Activated T-helper 17 cell treated with anti-CD3 and anti-CD28 coated beads, Interleukin-2, amount 50 U/mL, for 72 hours (primary cell): Measurements from ENCODE around the gene ARHGEF38. TPM values are rescaled to one million over a fixed set of nuclear protein-coding genes. Genes with fewer than 3 reads are reported as not detected.
"Not testable (repeated sequence)": the region's sequence is repeated elsewhere in the genome, so short reads cannot be mapped to it uniquely, and the experiment has no call there.

Source experiments
- ATAC-seq: fragments of 150-1000 bp; cut with Tn5 transposase; replicated peaks from 2 replicates; pipeline ENCODE4 v1.10.0; 2021; ENCODE audit warnings: mild to moderate bottlenecking, moderate library complexity
- H3K27ac Mint-ChIP-seq: one replicate; pipeline ENCODE4 v1.8.0; 2022; ENCODE audit warnings: mixed read lengths
- H3K27me3 Mint-ChIP-seq: one replicate; pipeline ENCODE4 v1.8.0; 2022; ENCODE audit warnings: mixed read lengths
- H3K36me3 Mint-ChIP-seq: one replicate; pipeline ENCODE4 v1.8.0; 2022; ENCODE audit warnings: low read depth, mild to moderate bottlenecking, mixed read lengths
- H3K4me1 Mint-ChIP-seq: one replicate; pipeline ENCODE4 v1.8.0; 2022; ENCODE audit warnings: mixed read lengths
- H3K4me3 Mint-ChIP-seq: one replicate; pipeline ENCODE4 v1.8.0; 2022; ENCODE audit warnings: mild to moderate bottlenecking, mixed read lengths
- H3K9me3 Mint-ChIP-seq: one replicate; pipeline ENCODE4 v1.8.0; 2022; ENCODE audit warnings: mixed read lengths
- total RNA-seq, 2 donors: library from RNA; stranded (reverse); gene quantifications; one replicate each; pipeline ENCODE4 v1.2.3, GENCODE V29; 2022

Gene ARHGEF38
- total RNA-seq, 2 donors from 2014 or later, result not detected

DNA sequence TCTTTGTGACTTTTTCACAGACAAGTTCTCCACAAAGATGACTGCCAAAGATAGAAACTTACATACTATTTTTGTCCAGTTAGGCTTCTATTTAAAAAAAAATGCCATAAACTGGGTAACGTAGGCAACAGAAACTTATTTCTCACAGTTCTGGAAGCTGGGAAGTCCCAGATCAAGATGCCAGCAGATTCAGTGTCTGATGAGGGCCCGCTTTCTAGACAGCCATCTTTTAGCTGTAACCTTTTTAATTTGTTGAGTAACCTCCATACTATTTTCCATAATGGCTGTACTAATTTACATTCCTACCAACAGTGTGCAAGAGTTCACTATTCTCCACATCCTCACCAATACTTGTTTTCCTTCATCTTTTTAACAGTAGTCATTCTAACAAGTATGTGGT is 55.5 kb downstream of the ARHGEF38 start:
- Mint-ChIP-seq H3K4me1 (no peaks in the 10 kb centered on the region), H3K9me3 (no peaks in the 10 kb centered on the region), H3K27ac (no peak overlapping the region), H3K27me3 (peaks cover 6% of the 10 kb centered on the region), H3K36me3 (no peaks in the 10 kb centered on the region), H3K4me3 (no peak overlapping the region)
- ATAC-seq, result no peak

DNA sequence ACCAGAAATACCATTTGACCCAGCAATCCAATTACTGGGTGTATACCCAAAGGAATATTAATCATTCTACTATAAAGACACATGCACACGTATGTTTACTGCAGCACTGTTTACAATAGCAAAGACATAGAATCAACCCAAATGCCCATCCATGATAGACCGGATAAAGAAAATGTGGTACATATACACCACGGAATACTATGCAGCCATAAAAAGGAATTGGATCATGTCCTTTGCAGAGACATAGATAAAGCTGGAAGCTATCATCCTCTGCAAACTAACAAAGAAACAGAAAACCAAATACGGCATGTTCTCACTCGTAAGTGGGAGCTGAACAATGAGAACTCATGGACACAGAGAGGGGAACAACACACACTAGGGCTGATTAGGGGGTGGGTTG is 57.4 kb downstream of the ARHGEF38 start:
- H3K4me3 Mint-ChIP-seq, H3K27me3 Mint-ChIP-seq, ATAC-seq, H3K4me1 Mint-ChIP-seq, H3K9me3 Mint-ChIP-seq, H3K36me3 Mint-ChIP-seq, H3K27ac Mint-ChIP-seq: not testable (repeated sequence)

DNA sequence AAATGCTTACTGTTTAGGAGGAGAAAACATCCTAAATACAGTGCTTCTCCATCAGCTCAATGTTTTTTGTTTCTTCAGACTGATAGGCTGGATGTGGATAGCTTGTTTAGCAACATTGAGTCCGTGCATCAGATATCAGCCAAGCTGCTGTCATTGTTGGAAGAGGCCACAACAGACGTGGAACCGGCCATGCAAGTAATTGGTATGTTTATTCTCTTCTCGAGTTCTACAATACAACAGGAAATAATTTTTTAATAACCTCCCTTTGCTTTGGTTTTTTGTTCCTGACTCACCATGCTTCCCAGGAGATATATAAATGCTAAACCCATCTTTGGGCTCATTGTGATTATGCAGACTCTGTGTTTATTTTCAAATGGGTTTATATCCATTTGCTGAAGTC is 60.9 kb downstream of the ARHGEF38 start:
- Mint-ChIP-seq H3K4me3 (no peak overlapping the region), H3K27ac (no peak overlapping the region)

DNA sequence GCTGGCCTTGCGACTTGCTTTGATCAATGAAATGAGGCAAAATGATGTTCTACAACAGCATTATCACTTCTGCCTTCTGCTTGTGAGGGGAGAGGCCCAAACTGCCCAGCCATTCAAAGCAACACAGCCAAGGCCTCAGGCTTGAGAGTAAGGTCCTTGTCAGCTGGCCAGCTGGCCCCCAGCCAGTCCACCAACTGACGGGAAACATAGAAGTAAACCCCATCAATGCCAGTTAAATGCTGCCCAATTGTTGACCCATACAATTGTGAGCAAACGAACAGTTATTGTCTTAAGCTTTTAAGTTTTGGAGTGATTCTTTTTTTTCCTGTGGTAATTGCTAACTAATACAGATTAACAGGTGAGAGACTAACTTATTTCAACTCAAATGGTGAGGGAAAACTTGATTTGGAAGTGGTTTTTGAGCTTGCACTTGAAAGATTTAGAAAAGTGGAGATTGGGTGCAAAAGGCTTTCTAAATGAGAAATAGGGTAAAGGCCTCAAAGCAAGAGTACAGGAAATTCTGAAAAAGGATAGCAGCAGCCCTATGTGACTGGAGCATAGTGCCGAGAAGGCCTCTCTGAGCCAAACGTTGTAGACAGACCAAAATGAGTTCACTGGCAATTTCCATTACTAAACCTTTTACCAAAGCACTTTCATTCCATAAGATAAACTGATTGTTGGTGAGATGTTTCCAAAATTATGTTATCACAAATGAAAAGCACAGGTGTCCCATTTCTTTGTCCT is 66.9 kb downstream of the ARHGEF38 start:
- H3K27ac Mint-ChIP-seq, result no peak overlapping the region
- H3K4me1 Mint-ChIP-seq, result no peaks in the 10 kb centered on the region
- H3K36me3 Mint-ChIP-seq, result no peaks in the 10 kb centered on the region
- H3K27me3 Mint-ChIP-seq, result peaks cover 7% of the 10 kb centered on the region
- no peak overlapping the region for H3K4me3 Mint-ChIP-seq
- no peak for ATAC-seq
- H3K9me3 Mint-ChIP-seq, result no peaks in the 10 kb centered on the region

More for the DNA sequence above, 60.9 kb downstream of the ARHGEF38 start:
- ATAC-seq, result no peak
- H3K4me1 Mint-ChIP-seq, result no peaks in the 10 kb centered on the region
- H3K27me3 Mint-ChIP-seq, result no peaks in the 10 kb centered on the region
- no peaks in the 10 kb centered on the region for H3K36me3 Mint-ChIP-seq
- no peaks in the 10 kb centered on the region for H3K9me3 Mint-ChIP-seq

DNA sequence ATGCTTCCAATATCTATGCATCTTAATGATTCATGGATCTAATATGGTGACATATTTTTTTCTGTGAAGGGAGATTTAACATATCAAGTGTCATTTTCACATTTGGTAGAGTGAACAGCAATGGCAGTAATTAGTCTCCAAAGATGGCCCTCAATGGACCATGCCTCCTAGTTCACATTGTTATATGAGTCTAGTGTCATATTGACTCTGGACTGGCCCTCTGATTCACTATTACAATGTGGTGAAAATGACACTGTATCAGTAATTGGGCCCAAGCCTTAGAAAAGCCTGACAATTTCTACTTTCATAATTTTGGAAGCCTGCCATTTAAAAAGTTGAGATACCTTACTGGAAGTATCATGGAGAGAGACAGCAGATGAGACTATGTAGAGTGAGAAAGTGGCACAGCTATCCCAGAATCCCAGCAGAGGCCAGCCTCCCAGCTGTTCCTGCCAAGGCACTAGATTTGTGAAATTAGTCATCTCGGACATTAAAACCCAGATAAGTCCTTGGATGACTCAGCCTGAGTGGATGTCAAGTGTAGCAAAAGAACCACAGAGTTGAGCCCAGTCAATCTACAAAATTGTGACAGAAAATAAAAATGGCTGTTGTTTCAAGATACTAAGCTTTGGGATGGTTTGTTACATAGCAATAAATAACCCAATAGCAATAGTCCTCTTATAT is 68.4 kb downstream of the ARHGEF38 start:
- no peak overlapping the region for H3K4me3 Mint-ChIP-seq

DNA sequence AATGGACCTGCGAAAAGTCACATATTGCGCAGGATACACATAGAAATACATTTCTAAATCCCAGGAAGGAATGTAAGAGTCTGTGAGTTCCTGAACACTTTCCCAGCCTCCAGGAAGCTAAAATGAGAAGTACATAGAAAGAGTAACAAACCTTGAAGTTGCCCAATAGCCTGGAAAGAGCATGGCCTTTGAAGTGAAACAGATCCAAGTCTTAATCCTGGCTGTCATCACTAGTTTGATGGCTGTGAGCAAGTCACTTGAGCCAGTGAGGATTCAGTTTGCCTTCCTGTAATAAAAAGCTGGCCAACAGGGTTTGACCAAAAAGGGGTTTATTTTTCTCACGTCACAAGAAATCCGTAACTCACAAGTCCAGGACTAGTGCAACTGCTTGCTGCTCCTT is 69.8 kb downstream of the ARHGEF38 start:
- ATAC-seq, result no peak
- H3K4me1 Mint-ChIP-seq, result no peaks in the 10 kb centered on the region
- no peak overlapping the region for H3K27ac Mint-ChIP-seq
- H3K9me3 Mint-ChIP-seq, result no peaks in the 10 kb centered on the region
- no peaks in the 10 kb centered on the region for H3K36me3 Mint-ChIP-seq
- peaks cover 15% of the 10 kb centered on the region for H3K27me3 Mint-ChIP-seq
- no peak overlapping the region for H3K4me3 Mint-ChIP-seq

More for the DNA sequence above, 68.4 kb downstream of the ARHGEF38 start:
- Mint-ChIP-seq H3K9me3 (no peaks in the 10 kb centered on the region), H3K27me3 (peaks cover 7% of the 10 kb centered on the region), H3K27ac (no peak overlapping the region), H3K36me3 (no peaks in the 10 kb centered on the region), H3K4me1 (no peaks in the 10 kb centered on the region)
- ATAC-seq, result no peak

DNA sequence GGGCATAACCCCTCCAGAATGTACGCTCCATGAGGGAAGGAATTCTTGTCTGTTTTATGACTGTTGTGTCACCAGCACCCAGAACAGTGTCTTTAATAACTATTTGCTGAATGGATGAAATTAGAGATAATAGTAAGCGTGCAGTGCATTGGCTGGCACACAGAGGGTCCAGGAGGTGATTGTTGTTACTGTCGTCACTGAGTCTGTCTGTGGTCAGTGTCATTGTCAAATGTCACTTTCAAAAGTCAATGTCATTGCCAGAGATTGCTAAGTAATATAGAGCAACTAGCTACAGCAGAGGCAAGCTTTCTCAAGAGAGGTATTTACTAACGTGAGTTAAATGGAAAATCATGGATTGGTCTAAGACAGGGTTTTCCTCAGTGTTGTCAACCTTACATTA is 70.7 kb downstream of the ARHGEF38 start:
- no peaks in the 10 kb centered on the region for H3K4me1 Mint-ChIP-seq
- no peaks in the 10 kb centered on the region for H3K36me3 Mint-ChIP-seq
- no peak overlapping the region for H3K27ac Mint-ChIP-seq
- H3K4me3 Mint-ChIP-seq, result no peak overlapping the region
- ATAC-seq, result no peak
- no peaks in the 10 kb centered on the region for H3K9me3 Mint-ChIP-seq
- peaks cover 15% of the 10 kb centered on the region for H3K27me3 Mint-ChIP-seq

DNA sequence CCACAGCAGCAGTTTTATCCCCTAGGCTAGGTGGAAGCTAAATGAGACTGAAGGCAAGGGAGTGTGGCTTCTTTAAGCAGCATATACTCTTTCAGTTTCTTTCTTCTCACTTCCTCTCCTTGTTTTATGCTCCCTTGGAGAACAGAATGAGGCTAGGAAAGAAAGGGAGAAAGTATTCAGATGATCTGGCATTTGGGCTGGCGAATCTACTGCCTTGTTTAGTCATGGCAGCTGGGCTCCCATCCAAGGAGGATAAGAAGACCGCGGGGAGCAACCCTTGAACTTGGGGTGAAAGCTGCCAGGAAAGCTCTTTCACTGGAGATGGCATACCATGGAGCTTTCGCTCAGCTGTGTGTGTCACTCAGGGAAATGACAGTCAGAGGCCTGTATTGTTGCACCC is 72.1 kb downstream of the ARHGEF38 start:
- ATAC-seq, result no peak
- H3K4me3 Mint-ChIP-seq, result no peak overlapping the region
- H3K27ac Mint-ChIP-seq, result no peak overlapping the region
- H3K9me3 Mint-ChIP-seq, result no peaks in the 10 kb centered on the region
- no peaks in the 10 kb centered on the region for H3K36me3 Mint-ChIP-seq
- H3K4me1 Mint-ChIP-seq, result no peaks in the 10 kb centered on the region
- H3K27me3 Mint-ChIP-seq, result peaks cover 20% of the 10 kb centered on the region

DNA sequence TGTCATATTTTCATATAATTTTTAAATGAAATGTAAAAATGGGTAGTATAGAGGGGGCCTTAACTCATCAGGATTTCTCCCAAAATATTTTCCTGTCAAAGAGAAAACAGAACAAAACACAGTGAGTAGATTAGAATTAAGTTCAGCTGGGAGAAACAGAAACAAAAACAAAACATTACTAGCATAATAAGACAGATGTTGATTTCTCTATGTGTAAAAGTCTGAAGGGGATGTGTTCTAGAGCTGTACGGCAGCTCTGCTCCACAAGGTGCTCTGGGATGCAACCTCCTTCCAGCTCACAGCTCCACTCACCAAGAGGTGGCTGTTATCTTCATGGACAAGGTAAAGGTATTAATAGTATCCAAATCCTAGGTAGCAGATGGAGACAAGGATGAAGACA is 72.8 kb downstream of the ARHGEF38 start:
- no peak for ATAC-seq
- Mint-ChIP-seq H3K4me3 (no peak overlapping the region), H3K9me3 (no peaks in the 10 kb centered on the region), H3K27me3 (peaks cover 20% of the 10 kb centered on the region), H3K4me1 (no peaks in the 10 kb centered on the region), H3K36me3 (no peaks in the 10 kb centered on the region), H3K27ac (no peak overlapping the region)

DNA sequence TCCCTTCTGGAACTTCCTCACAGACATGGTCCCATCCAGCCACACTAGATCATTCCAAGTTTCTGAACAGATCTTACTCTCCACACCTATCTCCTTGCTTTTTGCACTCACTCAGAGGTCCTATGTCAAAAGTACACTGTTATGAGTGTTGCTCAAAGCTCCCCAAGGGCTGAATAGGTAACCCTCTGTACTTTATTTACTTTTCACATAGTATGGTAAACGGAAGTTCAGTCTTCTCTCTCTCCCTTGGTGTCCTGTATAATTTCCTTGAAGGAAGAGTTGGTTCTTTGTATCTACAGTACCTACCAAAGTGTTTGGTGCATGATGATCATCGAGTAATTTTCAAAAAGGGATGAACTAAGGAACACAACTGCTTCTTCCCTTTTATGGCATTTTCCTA is 74.4 kb downstream of the ARHGEF38 start:
- Mint-ChIP-seq H3K27me3 (peaks cover 23% of the 10 kb centered on the region), H3K9me3 (no peaks in the 10 kb centered on the region), H3K4me1 (no peaks in the 10 kb centered on the region), H3K4me3 (no peak overlapping the region), H3K36me3 (no peaks in the 10 kb centered on the region), H3K27ac (no peak overlapping the region)
- no peak for ATAC-seq

DNA sequence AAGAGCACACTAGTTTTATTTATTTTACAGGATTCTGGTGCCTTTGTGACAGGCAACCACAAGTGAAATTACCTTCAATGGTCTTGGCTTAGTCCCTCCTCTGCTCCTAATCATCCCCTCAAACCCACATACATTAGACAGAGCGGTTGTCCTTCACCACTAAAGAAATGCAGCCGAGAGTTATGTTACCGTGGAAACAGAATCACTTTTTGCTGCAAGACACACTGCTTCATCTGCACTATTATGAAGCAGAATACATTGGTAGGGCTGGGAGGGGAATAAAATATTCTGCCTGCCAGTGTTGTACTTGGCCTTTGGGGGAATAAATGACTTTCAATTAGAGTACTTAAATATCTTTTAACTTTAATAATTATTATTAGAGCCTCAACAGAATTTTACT is 75.2 kb downstream of the ARHGEF38 start:
- ATAC-seq, result no peak
- no peaks in the 10 kb centered on the region for H3K9me3 Mint-ChIP-seq
- no peaks in the 10 kb centered on the region for H3K4me1 Mint-ChIP-seq
- no peak overlapping the region for H3K4me3 Mint-ChIP-seq
- no peaks in the 10 kb centered on the region for H3K36me3 Mint-ChIP-seq
- no peak overlapping the region for H3K27ac Mint-ChIP-seq
- peaks cover 24% of the 10 kb centered on the region for H3K27me3 Mint-ChIP-seq

DNA sequence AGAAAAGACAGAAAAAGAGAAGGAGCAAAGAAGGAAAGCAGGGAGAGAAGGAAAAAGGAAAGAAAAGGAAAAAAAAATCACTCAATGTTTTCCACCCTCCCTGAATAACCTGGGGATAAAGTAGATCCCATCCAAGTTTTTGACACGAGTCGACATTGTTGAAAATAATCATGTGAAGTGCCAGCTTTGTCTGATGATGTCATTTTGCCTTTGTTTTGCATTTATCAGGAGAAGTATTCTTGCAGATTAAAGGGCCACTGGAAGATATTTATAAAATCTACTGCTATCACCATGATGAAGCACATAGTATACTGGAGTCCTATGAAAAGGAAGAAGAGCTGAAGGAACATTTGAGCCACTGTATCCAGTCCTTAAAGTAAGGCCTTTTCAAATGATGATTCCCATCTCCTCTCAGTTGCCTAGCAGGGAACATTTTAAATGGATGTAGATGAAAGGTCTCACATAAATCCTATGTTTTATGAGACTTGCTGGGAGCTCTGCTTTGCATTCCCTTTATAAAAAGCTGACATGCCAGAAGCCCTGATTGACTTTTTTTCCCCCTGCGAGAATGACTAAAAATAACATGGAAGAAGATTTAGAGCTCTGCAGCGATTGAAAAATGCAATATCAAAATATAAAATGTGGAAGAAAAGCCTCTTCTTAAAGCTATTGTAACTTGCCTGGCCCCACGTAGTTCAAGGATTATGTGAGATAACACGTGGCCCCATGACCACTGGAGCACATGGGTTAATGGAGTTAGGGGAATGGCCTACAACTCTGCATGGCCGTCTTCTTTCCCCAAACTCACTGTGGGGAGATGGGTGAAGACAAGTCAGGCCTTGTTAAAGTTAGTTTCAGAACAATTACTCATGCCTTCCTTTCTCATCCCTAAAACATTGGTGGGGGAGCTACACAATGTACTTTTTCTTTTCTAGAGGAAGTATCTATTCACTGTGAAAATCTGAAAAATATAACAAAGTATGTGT is 78.5 kb downstream of the ARHGEF38 start:
- Mint-ChIP-seq H3K27ac (no peak overlapping the region), H3K27me3 (peaks cover 28% of the 10 kb centered on the region), H3K4me1 (no peaks in the 10 kb centered on the region), H3K9me3 (no peaks in the 10 kb centered on the region), H3K36me3 (no peaks in the 10 kb centered on the region), H3K4me3 (no peak overlapping the region)
- no peak for ATAC-seq

DNA sequence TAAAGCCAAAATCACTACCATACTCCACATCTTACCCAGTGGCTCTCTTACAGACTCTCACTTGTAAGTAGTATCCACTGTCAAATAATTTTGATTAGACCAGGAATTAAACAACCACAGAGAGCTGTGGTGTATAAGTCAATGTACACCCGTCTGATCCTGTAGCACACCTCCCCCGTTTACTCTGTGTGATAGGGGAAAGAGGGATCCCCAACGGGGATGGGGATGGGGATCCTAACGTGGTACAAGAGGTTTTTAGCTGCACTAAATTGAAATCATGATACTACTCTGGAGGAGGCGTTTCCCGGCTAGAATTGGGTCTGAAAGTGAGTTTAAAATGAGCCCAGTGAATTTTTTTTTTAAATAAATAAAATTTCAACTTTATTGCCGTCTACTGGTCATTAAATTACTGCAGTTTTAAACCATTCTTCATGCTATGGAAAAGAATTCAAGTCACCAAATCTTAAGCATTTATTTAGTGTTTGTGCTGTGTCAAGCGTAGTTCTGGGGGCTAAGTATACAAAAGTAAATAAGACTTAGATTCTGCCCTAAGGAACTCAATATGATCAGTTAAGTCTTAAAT is 79.5 kb downstream of the ARHGEF38 start:
- Mint-ChIP-seq H3K36me3 (no peaks in the 10 kb centered on the region), H3K4me1 (no peaks in the 10 kb centered on the region)

DNA sequence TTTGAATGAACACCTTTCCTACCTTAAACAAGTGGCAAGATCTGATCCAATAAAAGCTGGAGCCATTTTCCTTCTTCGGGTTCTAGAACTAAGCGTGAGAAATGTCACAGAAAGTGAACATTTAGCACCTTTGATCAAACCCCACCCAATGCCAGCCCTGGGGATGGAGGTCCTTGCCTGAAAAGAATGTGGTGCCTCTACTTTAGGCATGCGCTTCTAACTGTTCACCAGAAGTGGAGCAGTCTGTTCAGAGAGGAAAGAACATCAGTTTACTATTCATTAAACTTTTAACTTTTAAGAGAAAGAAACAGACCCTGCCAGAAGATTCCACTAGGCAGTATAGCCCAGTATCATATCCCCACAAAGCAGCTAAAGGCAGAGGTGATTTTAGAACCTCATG is 80.2 kb downstream of the ARHGEF38 start:
- no peak for ATAC-seq
- Mint-ChIP-seq H3K27ac (no peak overlapping the region), H3K4me1 (peaks cover 3% of the 10 kb centered on the region), H3K27me3 (peaks cover 20% of the 10 kb centered on the region), H3K4me3 (no peak overlapping the region), H3K36me3 (no peaks in the 10 kb centered on the region), H3K9me3 (no peaks in the 10 kb centered on the region)

More for the DNA sequence above, 79.5 kb downstream of the ARHGEF38 start:
- Mint-ChIP-seq H3K4me3 (no peak overlapping the region), H3K9me3 (no peaks in the 10 kb centered on the region), H3K27ac (no peak overlapping the region), H3K27me3 (peaks cover 23% of the 10 kb centered on the region)
- ATAC-seq, result no peak
